NCI-H1436 (cell line): ENCODE results near the gene SLC30A9.

Source experiments
- DNase-seq: peaks from one replicate; lab custom pipeline; 2025; lab: John Stamatoyannopoulos, UW

Gene SLC30A9

DNA sequence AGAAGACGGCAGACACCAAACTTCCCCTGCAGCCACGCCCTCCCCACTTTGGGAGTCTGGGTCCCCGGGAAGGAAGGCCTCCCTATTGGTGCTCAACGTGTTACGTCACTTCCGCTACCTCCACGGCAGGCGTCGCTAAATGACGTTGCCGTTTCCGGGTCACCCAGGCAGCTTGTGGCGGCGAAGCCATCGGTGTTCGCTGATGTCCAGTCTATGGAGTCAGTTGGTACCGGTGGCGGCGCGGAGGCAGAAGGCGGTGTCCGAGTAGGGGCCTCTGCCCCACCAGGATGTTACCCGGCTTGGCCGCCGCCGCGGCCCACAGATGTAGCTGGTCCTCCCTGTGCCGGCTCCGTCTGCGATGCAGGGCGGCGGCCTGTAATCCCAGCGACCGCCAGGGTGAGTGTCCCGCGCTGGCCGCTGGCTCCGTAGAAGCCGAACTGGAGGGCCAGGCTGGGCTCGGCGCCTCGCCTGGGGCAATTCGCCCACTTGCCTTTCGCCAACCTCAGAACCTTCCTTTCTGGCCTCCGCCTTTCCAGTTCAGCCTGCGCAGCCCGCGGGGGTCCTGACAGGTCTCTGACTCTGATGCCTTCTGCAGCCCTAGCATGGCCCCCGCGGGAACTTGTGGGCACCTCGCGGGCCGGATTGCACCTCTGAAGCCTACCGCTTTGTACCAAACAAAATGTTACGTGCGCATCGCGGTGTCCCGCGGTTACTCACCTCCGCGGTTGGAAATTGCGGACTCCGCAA, at the start of gene SLC30A9:
Gene SLC30A9 (plus strand): TSS at position 166 of the 747 bp plus-strand sequence. CDS start 122 bp downstream, at position 288.
- peak; percentile 95 for DNase-seq

DNA sequence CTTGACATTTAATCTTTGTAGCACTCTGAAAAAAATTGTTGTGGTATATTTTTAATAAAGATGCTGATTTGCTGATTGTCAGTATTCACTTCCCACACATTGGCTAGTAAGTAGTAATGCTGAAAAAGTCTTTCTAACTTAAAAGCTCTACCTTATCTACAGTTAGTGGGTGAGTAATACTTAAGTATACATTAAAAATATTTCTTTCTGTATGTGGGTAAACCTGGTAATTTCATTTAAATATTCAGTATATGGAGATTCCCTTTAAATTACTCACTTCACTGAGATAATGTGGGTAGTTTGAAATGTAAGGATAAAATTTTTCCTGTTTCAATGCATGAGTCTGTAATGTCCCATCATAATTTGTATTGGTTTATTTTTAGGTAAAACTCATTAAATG, 49.5 kb upstream of the SLC30A9 start:
- DNase-seq = no peak

DNA sequence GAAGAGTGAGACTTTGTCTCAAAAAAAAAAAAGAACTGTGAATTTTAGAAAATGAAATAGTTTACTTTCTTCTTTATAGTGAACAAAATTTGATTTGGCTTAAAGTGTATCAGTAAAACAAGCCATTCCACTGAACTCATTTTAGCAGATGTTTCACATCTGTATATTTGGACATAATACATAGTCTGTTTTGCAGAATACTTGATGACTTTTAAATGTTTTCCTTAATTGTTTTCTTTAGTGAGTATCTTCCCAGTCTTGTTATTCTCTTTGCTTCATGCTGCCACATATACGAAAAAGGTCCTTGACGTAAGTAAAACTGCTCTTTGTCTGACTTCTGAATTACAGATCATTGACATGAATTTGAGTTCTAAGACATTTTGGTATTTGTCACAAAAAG, 46.8 kb upstream of the SLC30A9 start:
- no peak for DNase-seq

DNA sequence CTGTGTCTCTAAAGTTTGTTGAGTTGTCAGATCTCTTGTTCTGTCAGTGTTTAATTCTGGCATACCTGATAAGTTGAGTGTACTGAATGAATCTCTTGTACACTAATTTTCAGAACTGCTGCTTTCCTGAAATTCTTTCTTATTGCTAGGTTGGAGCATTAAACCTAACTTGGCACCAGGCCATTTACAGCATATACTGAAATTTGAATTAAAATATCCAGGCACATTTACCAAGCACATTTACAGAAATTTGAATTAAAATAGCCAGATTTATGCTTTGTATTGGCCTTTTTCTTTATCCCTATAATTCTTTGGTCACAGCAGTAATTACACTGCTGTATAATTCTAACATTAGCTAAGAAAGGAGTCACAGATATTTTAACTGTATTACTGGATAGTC, 46.2 kb upstream of the SLC30A9 start:
- no peak for DNase-seq

DNA sequence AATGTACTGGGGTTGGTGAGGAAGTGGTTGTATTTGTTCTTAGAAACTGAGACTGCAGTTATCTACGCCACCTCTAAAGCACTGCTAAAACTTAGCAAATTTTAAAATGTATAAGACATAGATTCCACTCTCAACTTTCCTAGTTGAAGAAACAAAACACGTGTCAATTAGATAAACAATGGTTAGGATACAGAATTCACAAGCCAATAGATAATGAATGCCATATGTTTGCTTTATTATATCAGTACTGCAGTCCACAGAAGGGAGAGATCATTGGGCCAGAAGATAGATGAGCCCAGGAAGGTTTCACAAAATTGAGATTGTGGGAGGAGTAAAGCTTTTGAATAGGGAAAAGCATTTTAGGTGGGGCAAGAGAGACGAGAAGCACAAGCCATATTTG, 40.8 kb upstream of the SLC30A9 start:
- no peak for DNase-seq

DNA sequence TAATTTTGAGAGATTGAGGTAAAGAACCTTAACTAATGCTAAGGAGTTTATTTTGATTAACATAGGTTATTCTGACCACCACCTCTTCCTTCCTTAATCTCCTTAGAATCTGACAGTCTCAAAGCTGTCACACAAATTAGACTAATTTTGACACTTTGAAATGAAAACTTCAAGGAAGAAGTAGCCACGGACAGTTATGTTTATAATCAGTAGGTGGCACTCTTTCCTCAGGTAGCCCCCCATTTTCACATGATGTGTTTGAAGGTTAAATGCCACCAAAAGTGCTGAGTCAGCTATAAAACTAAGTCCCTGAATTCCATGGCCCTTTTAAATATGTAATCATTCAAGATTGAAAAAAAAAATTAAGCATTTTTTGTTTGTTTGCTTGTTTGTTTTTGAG, 32.7 kb upstream of the SLC30A9 start:
- DNase-seq = peak; percentile 0

DNA sequence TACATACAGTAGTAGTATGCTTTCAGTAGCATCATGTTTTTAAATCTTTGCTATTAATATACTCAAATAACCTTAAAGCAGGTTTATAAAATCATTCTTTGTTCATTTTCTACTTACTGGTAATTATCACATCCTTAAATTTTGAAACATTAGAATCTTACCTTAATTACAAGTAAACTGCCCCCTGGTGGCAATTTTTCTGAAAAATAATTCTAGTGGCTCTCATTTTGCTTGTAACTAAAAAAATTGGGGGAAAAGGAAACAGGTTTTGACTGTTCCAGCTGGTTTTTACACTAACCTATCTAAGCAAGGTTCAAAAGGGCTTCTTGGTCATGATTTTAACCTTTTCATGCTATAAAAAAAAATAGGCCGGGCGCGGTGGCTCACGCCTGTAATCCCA, 27.2 kb upstream of the SLC30A9 start:
- DNase-seq = no peak

DNA sequence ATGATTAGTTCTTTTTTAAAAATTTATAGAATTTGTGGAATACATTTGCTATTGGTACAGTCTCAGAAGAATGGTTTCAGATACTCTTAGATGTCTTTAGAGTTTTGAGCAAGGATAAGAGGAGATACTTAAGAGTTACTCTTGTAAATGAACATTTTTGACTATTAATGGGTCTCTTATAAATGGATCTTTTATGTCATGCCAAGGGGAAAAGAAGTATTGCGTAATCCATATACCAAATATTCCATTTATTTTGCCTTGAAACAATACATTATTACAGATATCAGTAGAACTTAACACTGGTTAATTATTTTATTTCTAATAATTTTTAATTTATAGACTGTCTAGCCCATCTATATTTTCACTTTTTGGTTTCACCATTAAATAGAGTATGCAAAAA, 25.9 kb upstream of the SLC30A9 start:
- DNase-seq = no peak

DNA sequence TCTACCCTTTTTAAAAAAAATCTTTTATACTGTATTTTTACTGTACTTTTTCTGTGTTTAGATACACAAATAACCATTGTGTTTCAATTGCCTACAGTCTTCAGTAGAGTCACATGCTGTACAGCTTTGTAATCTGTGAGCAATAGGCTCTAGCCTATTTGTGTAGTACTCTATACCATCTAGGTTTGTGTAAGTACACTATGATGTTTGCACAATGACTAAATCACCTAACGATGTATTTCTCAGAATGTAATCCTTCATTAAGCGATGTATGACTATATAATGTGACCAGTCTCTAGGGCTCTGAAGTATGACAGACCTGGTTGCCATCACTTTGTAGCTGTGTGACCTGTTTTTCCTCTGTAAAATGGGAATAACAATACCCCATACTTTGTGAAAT, 22.9 kb upstream of the SLC30A9 start:
- no peak for DNase-seq

DNA sequence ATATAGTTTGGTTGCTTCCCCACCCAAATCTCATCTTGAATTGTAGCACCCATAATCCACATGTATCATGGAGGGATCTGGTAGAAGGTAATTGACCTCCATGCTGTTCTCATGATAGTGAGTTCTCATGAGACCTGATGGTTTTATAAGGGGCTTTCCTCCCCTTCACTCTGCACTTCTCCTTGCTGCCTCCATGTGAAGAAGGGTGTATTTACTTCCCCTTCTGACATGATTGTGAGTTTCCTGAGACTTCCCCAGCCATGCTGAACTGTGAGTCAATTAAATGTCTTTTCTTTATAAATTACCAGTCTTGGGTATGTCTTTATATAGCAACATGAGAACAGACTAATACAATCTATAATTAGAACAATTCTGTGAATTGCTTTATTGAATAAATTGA, 20.7 kb upstream of the SLC30A9 start:
- DNase-seq = no peak

DNA sequence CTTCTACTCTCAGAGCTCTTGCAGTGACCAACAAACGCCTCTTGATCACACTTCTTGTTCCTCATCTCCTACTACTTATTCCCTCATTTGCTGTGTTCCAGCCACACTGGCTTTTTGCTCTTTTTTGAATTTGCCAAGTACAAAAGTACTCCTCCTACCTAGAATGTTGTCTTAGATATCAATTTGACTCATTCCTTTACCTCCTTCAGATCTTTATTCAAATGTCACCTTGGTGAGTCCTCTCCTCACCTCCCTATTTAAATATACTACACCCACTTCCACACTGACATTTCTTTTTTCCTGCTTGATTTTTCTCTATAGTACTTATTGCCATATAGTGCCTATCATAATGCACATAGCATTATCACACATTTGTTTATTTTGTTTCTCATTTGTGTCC, 15.0 kb upstream of the SLC30A9 start:
- DNase-seq = no peak

DNA sequence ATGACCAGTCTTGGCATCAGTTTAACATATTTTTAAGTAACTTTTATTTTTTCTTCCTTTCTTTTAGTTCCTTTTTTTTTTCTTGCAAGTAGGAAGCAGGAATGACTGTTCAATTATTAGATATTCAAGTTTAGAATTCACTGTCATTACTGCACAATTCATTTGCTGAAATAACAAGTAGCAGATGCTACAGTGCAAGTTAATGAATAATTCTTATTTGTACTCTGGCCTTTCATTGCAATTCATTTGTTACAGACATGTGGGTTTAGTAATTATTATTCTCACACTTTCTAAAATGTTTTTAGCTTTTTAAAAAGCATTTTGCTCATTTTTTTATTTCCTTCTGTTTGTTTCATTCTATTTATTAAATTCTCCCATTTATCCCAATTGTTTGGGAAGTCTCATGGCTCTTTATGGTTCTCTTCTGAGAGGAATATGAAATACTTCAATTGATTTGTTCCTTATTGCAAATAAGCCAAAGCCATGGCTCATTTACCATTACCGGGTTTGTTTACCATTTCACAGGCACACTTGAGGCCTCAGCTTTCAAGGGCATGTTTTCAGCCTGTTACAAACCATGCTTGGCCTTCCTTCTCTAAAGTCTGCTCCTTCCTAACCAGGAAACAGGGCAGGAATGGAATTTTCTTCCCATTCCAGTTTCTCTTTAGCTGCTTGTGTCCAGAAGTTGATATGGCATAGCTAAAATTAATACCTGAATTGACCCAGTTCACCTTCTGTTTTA, 13.4 kb upstream of the SLC30A9 start:
- no peak for DNase-seq

DNA sequence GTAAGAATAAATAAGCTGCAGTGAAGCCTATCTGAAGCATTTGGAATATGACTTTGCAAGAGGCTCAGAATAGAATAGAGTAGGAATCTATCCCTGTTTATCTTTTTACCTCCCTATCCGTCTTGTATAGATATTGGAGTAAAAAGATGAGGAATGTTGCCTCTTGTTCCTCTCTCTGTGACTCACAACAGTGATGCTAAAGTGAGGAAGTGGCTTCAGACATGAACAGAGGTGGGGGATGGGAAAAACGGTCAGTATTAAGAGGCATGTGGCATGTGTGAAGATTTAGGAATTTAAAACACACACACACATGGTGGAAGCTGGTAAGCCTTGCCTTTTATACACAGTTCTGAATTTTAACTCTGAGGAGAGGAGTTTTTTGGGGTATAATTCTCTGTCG, 12.6 kb upstream of the SLC30A9 start:
- no peak for DNase-seq

DNA sequence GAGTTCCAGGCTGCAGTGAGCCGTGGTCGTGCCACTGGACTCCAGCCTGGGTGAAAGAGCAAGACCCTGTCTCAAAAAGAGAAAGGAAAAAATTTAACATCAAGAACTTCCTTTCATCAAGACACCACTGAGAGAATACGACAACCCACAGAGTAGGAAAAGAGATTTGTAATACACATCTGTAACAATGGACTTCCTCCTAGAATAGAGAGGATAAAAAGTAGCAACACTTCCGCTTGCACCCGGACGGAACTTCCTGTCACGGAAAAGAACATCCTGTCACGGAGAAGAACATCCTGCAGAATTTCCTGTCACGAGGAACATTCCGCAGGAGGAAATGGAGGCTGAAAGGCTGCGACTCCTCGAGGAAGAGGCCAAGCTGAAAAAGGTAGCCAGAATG, 8.9 kb upstream of the SLC30A9 start, which contains the start of gene DCAF4L1:
Gene DCAF4L1 (plus strand): TSS at position 301 of the 400 bp plus-strand sequence. CDS start 37 bp downstream, at position 338.
- DNase-seq = no peak

DNA sequence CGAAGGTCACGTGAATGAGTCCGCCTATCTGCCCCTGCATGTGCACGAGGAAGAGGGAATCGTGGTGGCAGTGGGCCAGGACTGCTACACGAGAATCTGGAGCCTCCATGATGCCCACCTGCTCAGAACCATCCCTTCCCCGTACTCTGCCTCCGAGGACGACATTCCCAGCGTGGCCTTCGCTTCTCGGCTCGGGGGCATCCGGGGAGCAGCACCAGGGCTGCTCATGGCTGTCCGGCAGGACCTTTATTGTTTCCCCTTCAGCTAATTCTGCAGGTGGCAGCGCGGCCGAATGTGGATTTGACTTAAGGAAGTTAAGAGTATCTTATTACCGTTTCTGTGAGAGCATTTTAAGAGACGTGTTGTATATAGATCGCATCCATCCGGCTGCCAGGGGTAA, 7.6 kb upstream of the SLC30A9 start:
- no peak for DNase-seq

DNA sequence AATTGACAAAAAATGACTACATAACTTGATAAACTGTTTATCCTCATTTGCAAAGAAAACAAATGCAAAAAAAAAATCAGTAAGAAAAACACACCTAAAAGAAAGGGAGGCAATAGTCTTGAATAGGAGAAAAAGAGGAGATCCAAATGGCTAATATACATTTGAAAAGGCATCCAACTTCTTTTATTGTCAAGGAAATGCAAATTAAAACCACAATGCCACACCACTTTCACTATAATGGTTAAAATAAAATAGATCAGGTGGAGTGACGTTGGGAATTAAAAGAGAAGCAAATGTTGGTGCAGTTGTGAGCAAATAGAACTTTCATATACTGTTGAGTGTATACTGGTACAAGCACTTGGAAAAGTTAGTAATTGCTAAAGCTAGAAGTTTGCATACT, 5.2 kb upstream of the SLC30A9 start:
- DNase-seq = no peak

DNA sequence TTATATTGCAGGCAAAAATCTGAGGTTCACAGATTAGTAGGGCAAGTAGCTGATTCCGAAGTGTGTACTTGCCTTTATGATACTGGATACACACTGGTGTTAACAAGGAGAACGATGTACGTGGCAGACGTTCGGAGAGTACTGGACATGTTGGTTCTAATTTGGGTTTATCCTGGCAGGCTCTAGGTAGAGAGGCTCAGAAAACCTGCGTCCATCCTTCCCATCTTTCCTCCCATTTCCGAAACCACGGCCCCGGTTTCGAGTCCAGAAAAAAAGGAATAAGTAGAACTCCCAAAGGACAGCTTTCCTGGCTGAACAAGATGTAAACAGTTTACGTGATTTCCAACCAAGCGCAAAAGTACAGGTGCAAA, 351 bp upstream of the SLC30A9 start:
- no peak for DNase-seq

DNA sequence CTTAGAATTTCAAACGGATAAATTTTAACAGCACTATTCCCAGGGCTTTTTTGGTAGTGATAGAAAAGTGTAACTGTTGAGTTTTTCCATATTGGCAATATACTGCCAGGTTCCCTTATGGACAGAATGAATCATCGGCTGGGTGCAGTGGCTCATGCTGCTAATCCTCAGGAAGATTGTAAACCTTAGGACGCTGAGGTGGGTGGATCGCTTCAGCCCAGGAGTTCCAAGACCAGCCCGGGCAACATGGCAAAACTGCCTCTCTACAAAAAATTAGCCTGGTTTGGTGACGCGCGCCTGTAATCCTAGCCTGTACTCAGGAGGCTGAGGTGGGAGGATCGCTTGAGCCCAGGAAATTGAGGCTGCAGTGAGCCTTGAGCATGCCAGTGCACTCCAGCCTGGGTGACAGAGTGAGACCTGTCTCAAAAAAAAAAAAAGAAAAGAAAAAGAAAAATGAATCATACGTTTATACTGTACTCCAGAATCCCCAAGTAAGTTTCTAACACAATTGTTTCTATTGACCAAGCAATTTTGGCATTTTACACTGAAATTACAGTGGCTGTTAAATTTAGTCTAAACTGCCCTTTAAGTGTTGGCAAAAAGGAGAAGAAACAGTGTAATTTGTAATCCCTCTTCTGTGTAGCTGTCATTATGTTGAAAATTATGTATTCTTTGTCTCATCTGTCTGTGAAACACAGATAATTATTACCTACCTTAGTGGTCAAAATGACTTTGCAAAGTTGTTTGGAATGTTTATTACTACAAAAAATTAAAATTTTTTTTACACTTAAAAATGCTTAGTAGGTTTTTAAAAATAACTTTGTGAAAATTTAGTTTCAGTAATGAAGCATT, 1.8 kb downstream of the SLC30A9 start:
- no peak for DNase-seq

DNA sequence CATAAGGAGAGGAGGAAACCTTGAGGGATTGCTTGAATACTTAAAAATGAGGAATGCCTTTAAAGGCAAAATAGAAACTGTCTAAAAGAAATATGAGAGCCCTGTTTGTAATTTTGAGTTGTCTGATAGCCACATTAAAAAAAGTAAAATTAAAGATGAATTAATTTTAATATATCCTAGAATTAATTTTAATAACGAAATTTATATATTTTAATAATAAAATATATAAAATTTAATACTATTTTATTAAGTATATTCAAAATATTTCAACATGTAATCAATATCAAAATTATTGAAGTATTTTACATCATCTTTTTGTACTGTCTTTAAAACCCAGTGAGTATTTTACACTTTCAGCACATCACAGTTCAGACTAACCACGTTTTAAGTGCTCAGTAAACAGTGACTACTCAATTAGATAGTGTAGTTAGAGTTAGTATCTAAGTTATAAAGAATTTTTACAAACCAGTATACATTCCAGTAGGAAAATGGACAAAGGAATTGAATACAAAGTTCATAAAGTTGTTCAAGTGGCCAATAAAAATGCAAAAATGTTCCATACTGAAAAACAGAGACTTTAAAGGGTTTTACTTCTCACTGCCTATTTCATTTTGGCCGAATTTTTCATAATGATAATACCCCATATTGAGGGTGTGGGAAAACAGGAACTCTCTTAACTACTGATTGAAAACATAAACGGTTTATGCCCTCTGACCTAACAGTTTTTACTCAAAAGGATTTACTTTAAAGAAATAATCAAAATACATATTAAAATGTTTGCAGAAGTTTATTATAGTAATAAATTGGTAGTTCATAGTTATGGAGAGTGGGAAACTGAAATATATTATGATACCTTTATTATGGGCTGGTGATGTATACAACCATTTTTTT, 2.9 kb downstream of the SLC30A9 start:
- DNase-seq = no peak

DNA sequence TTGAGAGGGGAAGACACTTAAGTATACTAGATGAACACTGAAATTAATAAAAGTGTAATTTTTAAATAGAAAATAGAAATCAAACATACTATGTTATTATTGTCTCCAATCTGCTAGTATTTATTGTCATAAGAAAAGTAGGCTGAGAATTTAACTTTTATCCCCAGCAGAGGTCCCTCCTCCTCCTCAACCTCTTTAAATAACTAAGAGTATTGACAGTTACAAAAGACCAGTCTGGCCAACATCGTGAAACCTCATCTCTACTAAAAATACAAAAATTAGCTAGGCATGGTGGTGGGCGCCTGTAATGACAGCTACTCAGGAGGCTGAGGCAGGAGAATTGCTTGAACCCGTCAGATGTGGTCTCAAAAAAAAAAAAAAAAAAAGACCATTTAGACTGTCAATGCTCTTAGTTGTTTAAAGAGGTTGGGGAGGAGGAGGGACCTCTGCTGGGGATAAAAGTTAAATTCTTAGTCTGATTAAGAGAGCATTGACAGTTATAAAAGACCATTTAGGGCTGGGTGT, 4.2 kb downstream of the SLC30A9 start:
- no peak for DNase-seq

DNA sequence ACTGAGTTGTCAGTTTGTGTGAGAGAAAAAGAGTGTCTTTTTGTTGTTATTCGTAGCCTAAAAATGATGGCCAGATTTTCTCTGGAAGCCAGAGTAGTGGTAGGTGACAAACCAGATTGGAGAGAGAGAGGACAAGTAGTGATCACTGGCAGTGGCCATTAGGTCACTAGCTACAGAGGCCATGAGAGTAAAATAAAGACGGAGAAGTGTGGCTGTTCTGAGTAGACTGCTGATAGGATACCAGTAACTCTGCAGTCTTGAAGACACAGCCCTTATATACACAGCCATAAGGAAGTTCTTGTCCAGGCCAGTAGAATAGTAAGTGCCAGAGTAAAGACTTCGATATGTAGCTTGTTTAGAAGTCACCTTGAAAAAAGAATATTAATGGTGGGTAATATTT, 7.7 kb downstream of the SLC30A9 start:
- DNase-seq = no peak
